HEK293T (cell line): ENCODE results near the gene DOCK10.

Source experiments
- ARNT ChIP-seq: fragments of 450-650 bp; IDR thresholded peaks from 2 replicates; pipeline ENCODE4 v1.6.1; 2017; ENCODE audit warnings: mild to moderate bottlenecking
- BHLHE40 ChIP-seq: fragments of 450-650 bp; IDR thresholded peaks from 2 replicates; pipeline ENCODE4 v1.6.1; 2016; ENCODE audit warnings: mild to moderate bottlenecking, moderate library complexity, borderline replicate concordance
- ELF4 ChIP-seq: fragments of 450-650 bp; IDR thresholded peaks from 2 replicates; pipeline ENCODE4 v1.6.1; 2017; ENCODE audit warnings: antibody characterized with exemption
- FOXA1 ChIP-seq: fragments of 450-650 bp; IDR thresholded peaks from 2 replicates; pipeline ENCODE4 v1.6.1; 2016; ENCODE audit warnings: mild to moderate bottlenecking
- FOXK2 ChIP-seq: fragments of 450-650 bp; IDR thresholded peaks from 2 replicates; pipeline ENCODE4 v1.6.1; 2016; ENCODE audit warnings: mild to moderate bottlenecking
- FOXM1 ChIP-seq: fragments of 450-650 bp; IDR thresholded peaks from 2 replicates; pipeline ENCODE4 v1.6.1; 2017; ENCODE audit warnings: mild to moderate bottlenecking, borderline replicate concordance
- HDGF ChIP-seq: fragments of 450-650 bp; IDR thresholded peaks from 2 replicates; pipeline ENCODE4 v1.6.1; 2017; ENCODE audit warnings: antibody characterized with exemption, borderline replicate concordance
- L3MBTL2 ChIP-seq: fragments of 450-650 bp; conservative IDR thresholded peaks from 2 replicates; pipeline ENCODE4 v1.6.1; 2016; ENCODE audit warnings: mild to moderate bottlenecking
- LEF1 ChIP-seq: fragments of 450-650 bp; IDR thresholded peaks from 2 replicates; pipeline ENCODE4 v1.6.1; 2017; ENCODE audit warnings: mild to moderate bottlenecking, borderline replicate concordance
- NFRKB ChIP-seq: fragments of 450-650 bp; IDR thresholded peaks from 2 replicates; pipeline ENCODE4 v1.6.1; 2016; ENCODE audit warnings: mild to moderate bottlenecking, moderate library complexity
- PKNOX1 ChIP-seq: fragments of 450-650 bp; IDR thresholded peaks from 2 replicates; pipeline ENCODE4 v1.6.1; 2016
- SP1 ChIP-seq: fragments of 450-650 bp; IDR thresholded peaks from 2 replicates; pipeline ENCODE4 v1.6.1; 2017
- SUZ12 ChIP-seq: fragments of 450-650 bp; IDR thresholded peaks from 2 replicates; pipeline ENCODE4 v1.6.1; 2016; ENCODE audit warnings: mild to moderate bottlenecking
- TARDBP ChIP-seq: fragments of 450-650 bp; IDR thresholded peaks from 2 replicates; pipeline ENCODE4 v1.6.1; 2016

- TF ChIP-seq SP1 = no peak
- TF ChIP-seq L3MBTL2 = no peak
- TF ChIP-seq FOXM1 = no peak
- no peak for TF ChIP-seq SUZ12
- no peak for TF ChIP-seq BHLHE40
- no peak for TF ChIP-seq ARNT
- TF ChIP-seq NFRKB = no peak
- TF ChIP-seq PKNOX1 = no peak
- TF ChIP-seq ELF4 = no peak
- TF ChIP-seq HDGF = no peak
- no peak for TF ChIP-seq FOXK2
- no peak for TF ChIP-seq TARDBP
- no peak for TF ChIP-seq LEF1
- no peak for TF ChIP-seq FOXA1
Measured at GRCh38 chr2:224999321-224999720, 42.9 kb downstream of the DOCK10 start.
